COLO829 (cell line): ENCODE results near the gene ALK.

Experiments used
- DNase-seq: peaks from one replicate; pipeline ENCODE4 v3.0.0; 2012; ENCODE audit warnings: low spot score

The ALK gene

GRCh38 chr2:29192526-29192925 is 728.9 kb downstream of the ALK start:
- no peak for DNase-seq

GRCh38 chr2:29191817-29192216 is 729.6 kb downstream of the ALK start:
- DNase-seq, result no peak

GRCh38 chr2:29189052-29189451 is 732.3 kb downstream of the ALK start:
- no peak for DNase-seq

- no peak for DNase-seq
These were observed 733.5 kb downstream of the ALK start for GRCh38 chr2:29187926-29188325.

GRCh38 chr2:29186817-29187216 is 734.6 kb downstream of the ALK start:
- DNase-seq, result no peak

GRCh38 chr2:29184531-29184930 is 736.9 kb downstream of the ALK start:
- no peak for DNase-seq

- no peak for DNase-seq
These were observed 738.5 kb downstream of the ALK start for GRCh38 chr2:29182920-29183319.

- no peak for DNase-seq
These were observed 739.1 kb downstream of the ALK start for GRCh38 chr2:29182334-29182733.

- DNase-seq, result no peak
These were observed 746.0 kb downstream of the ALK start for GRCh38 chr2:29175338-29175737.

- DNase-seq, result no peak
These were observed 746.4 kb downstream of the ALK start for GRCh38 chr2:29174937-29175336.

- DNase-seq, result no peak
These were observed 754.9 kb downstream of the ALK start for GRCh38 chr2:29166242-29167039.

- DNase-seq, result no peak
These were observed 755.8 kb downstream of the ALK start for GRCh38 chr2:29165362-29166241.

GRCh38 chr2:29164091-29164846 is 757.1 kb downstream of the ALK start:
- no peak for DNase-seq

- DNase-seq, result no peak
These were observed 759.0 kb downstream of the ALK start for GRCh38 chr2:29162204-29162928.

GRCh38 chr2:29160184-29160583 is 761.2 kb downstream of the ALK start:
- DNase-seq, result no peak

- no peak for DNase-seq
These were observed 762.3 kb downstream of the ALK start for GRCh38 chr2:29159125-29159524.

- DNase-seq, result no peak
These were observed 764.3 kb downstream of the ALK start for GRCh38 chr2:29157131-29157530.

- no peak for DNase-seq
These were observed 765.8 kb downstream of the ALK start for GRCh38 chr2:29155578-29155977.

GRCh38 chr2:29154610-29155009 is 766.8 kb downstream of the ALK start:
- DNase-seq, result no peak

GRCh38 chr2:29147963-29148362 is 773.4 kb downstream of the ALK start:
- DNase-seq, result no peak

- no peak for DNase-seq
These were observed 775.2 kb downstream of the ALK start for GRCh38 chr2:29146197-29146596.

- no peak for DNase-seq
These were observed 777.7 kb downstream of the ALK start for GRCh38 chr2:29143657-29144056.
